GM21390 (cell line): Measurements from ENCODE around the gene SLC22A2.
"Not testable (repeated sequence)": the region's sequence is repeated elsewhere in the genome, so short reads cannot be mapped to it uniquely, and the experiment has no call there.

Experiments used
- ATAC-seq: cut with Tn5 transposase; IDR thresholded peaks from one replicate; pipeline ENCODE4 v1.9.1; 2021; ENCODE audit not compliant: unreplicated experiment

The SLC22A2 gene

GRCh38 chr6:160252073-160252813 is 6.4 kb downstream of the SLC22A2 start:
- no peak for ATAC-seq

GRCh38 chr6:160249671-160250070 is 8.9 kb downstream of the SLC22A2 start:
- no peak for ATAC-seq

- no peak for ATAC-seq
Observed at GRCh38 chr6:160248538-160248937, 10.1 kb downstream of the SLC22A2 start.

- ATAC-seq: no peak
Observed at GRCh38 chr6:160247457-160247883, 11.2 kb downstream of the SLC22A2 start.

- no peak for ATAC-seq
Observed at GRCh38 chr6:160240691-160241084, 17.9 kb downstream of the SLC22A2 start.

- ATAC-seq: no peak
Observed at GRCh38 chr6:160239929-160240690, 18.5 kb downstream of the SLC22A2 start.

- no peak for ATAC-seq
Observed at GRCh38 chr6:160238761-160239751, 19.6 kb downstream of the SLC22A2 start.

GRCh38 chr6:160238278-160238711 is 20.3 kb downstream of the SLC22A2 start:
- no peak for ATAC-seq

GRCh38 chr6:160237597-160238275 is 20.9 kb downstream of the SLC22A2 start:
- ATAC-seq: not testable (repeated sequence)

- ATAC-seq: not testable (repeated sequence)
Observed at GRCh38 chr6:160236235-160236872, 22.3 kb downstream of the SLC22A2 start.

- ATAC-seq: not testable (repeated sequence)
Observed at GRCh38 chr6:160233950-160234640, 24.5 kb downstream of the SLC22A2 start.

GRCh38 chr6:160227769-160228161 is 30.9 kb downstream of the SLC22A2 start:
- ATAC-seq: no peak

- no peak for ATAC-seq
Observed at GRCh38 chr6:160227038-160227768, 31.4 kb downstream of the SLC22A2 start.

- peak; percentile 55 for ATAC-seq
Observed at GRCh38 chr6:160226118-160226591, 32.5 kb downstream of the SLC22A2 start.

GRCh38 chr6:160224639-160225237 is 33.9 kb downstream of the SLC22A2 start:
- ATAC-seq: no peak

GRCh38 chr6:160222491-160222890 is 36.1 kb downstream of the SLC22A2 start:
- ATAC-seq: no peak

- no peak for ATAC-seq
Observed at GRCh38 chr6:160221918-160222317, 36.7 kb downstream of the SLC22A2 start.

GRCh38 chr6:160221423-160221822 is 37.2 kb downstream of the SLC22A2 start:
- no peak for ATAC-seq
